ENCODE results near the gene G3BP1. TPM values are rescaled to one million over a fixed set of nuclear protein-coding genes. Genes with fewer than 3 reads are reported as not detected.

Gene G3BP1
- total and polyA plus RNA-seq, 2 experiments from 2014 or later = 134 to 189 TPM

DNA sequence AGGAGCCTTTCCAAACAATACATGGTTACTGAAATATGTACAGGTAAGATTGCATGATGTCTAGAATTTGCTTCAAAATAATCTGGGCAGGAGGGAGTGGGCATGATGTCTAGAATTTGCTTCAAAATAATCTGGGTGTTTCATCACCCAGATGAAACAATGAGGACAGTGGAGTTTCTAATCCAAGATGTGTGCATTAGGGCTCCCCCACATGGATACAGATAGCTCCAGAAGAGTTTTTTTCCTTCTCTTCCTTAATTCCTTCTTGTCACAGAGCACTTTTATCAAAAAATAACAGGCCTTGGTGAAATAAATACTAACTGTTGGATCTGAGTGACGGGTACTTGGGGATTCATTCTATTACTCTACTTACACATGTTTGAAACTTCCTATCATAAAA lies 28.2 kb upstream of the G3BP1 start:
- no peak overlapping the region for H2AFZ ChIP-seq
- no peak overlapping the region for H3K9ac ChIP-seq
- WGBS, 2 experiments (ENCODE audit: low coverage in 1 of 2, low lambda C conversion rate in 2 of 2, missing lambda C conversion rate in 2 of 2) = 98 to 100% methylated on average over 1 of the region's 1 CpG
- H3K4me2 ChIP-seq (ENCODE audit: unreplicated experiment) = no peak overlapping the region
- H3K9me2 ChIP-seq (ENCODE audit: insufficient read depth) = no peaks in the 10 kb centered on the region
- in situ Hi-C loops (cut with MboI) = loop anchor here (5.0 kb wide), 1 partner anchor 81 kb away; no protein-coding TSS in a partner anchor
- TF ChIP-seq EZH2 (IDR thresholded peaks at IDR 0.05; ENCODE audit: insufficient read depth, poor library complexity, severe bottlenecking) = no peak
- peak; percentile 38 for DNase-seq
- no peak overlapping the region for H3K4me3 ChIP-seq
- peaks cover 3% of the 10 kb centered on the region; the same call in 1 of the 2 replicates for H3K36me3 ChIP-seq (ENCODE audit: low read depth)
- no peaks in the 10 kb centered on the region for H3K27me3 ChIP-seq (replicated peaks; ENCODE audit: insufficient read depth)
- peak overlapping the region; percentile 83 for H3K27ac ChIP-seq
- peaks cover 76% of the 10 kb centered on the region for H3F3A ChIP-seq (ENCODE audit: insufficient read depth)
- no peaks in the 10 kb centered on the region for H4K20me1 ChIP-seq (ENCODE audit: insufficient read depth)
- peaks cover 27% of the 10 kb centered on the region for H3K79me2 ChIP-seq (ENCODE audit: insufficient read depth)
- H3K9me3 ChIP-seq (ENCODE audit: low read depth) = no peaks in the 10 kb centered on the region
- H3K4me1 ChIP-seq (ENCODE audit: insufficient read depth) = peaks cover 70% of the 10 kb centered on the region

GRCh38 chr5:151745071-151745705 lies 26.6 kb upstream of the G3BP1 start:
- in situ Hi-C loops (cut with MboI) = no loop called here
- Histone ChIP-seq H3K4me3 (no peak overlapping the region), H3K27me3 (replicated peaks; ENCODE audit: insufficient read depth) (no peaks in the 10 kb centered on the region), H3K9me3 (ENCODE audit: low read depth) (no peaks in the 10 kb centered on the region), H3K4me2 (ENCODE audit: unreplicated experiment) (peak overlapping the region; percentile 31), H3K9ac (peak overlapping the region; percentile 61), H3K79me2 (ENCODE audit: insufficient read depth) (peaks cover 44% of the 10 kb centered on the region), H2AFZ (no peak overlapping the region), H3K4me1 (ENCODE audit: insufficient read depth) (peaks cover 57% of the 10 kb centered on the region), H4K20me1 (ENCODE audit: insufficient read depth) (no peaks in the 10 kb centered on the region), H3K27ac (peak overlapping the region; percentile 83), H3F3A (ENCODE audit: insufficient read depth) (peaks cover 63% of the 10 kb centered on the region), H3K9me2 (ENCODE audit: insufficient read depth) (no peaks in the 10 kb centered on the region), H3K36me3 (ENCODE audit: low read depth) (peaks cover 3% of the 10 kb centered on the region; the same call in 1 of the 2 replicates)
- DNase-seq = peak; percentile 97
- 23 to 24% methylated on average over 7 of the region's 7 CpGs for WGBS, 2 experiments (ENCODE audit: low coverage in 1 of 2, low lambda C conversion rate in 2 of 2, missing lambda C conversion rate in 2 of 2)
- no peak for TF ChIP-seq EZH2 (IDR thresholded peaks at IDR 0.05; ENCODE audit: insufficient read depth, poor library complexity, severe bottlenecking)
- no peak for TF ChIP-seq EZH2phosphoT487 (IDR thresholded peaks at IDR 0.05; ENCODE audit: insufficient read depth, low read depth)

DNA sequence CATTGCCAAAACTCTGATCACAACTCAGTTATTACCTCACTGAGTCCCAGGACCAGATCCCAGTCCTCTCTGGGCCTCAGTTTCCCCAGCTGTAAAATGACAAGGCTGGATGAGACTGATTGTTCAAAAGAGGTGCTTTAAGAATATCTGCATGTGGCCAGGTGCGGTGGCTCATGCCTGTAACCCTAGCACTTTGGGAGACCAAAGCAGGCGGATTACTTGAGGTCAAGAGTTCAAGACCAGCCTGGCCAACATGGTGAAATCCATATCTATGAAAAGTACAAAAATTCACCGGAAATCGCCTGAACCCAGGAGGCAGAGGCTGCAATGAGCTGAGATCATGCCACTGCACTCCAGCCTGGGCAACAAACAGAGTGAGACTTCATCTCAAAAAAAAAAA lies 21.6 kb upstream of the G3BP1 start:
- TF ChIP-seq EZH2phosphoT487 (IDR thresholded peaks at IDR 0.05; ENCODE audit: insufficient read depth, low read depth) (no peak), EZH2 (IDR thresholded peaks at IDR 0.05; ENCODE audit: insufficient read depth, poor library complexity, severe bottlenecking) (no peak)

DNA sequence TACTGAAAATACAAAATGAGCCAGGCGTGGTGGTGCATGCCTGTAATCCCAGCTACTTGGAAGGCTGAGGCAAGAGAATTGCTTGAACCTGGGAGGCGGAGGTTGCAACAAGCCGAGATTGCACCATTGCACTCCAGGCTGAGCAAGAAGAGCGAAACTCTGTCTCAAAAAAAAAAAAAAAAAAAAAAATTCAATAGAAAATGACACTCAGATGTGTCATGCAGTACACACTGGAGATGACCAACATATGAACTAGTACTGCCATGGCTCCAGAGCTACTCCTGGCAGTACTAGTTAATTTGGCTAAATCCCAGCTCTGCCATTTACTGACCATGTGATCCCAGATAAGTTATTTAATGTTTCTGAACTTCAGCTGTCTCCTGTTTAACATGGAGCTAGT lies 20.7 kb upstream of the G3BP1 start:
- WGBS, 2 experiments (ENCODE audit: low coverage in 1 of 2, low lambda C conversion rate in 2 of 2, missing lambda C conversion rate in 2 of 2) = 62 to 73% methylated on average over 4 of the region's 4 CpGs
- DNase-seq = peak; percentile 80
- peaks cover 14% of the 10 kb centered on the region for H3K4me1 ChIP-seq (ENCODE audit: insufficient read depth)
- peak overlapping the region; percentile 44 for H3K27ac ChIP-seq
- no peaks in the 10 kb centered on the region for H3K27me3 ChIP-seq (replicated peaks; ENCODE audit: insufficient read depth)
- no peaks in the 10 kb centered on the region for H3K9me2 ChIP-seq (ENCODE audit: insufficient read depth)
- 0 out of 2 replicates have a peak overlapping the region, but pooled peaks have one; percentile 3 for H3K9ac ChIP-seq
- H3K79me2 ChIP-seq (ENCODE audit: insufficient read depth) = peaks cover 93% of the 10 kb centered on the region
- TF ChIP-seq EZH2phosphoT487 (IDR thresholded peaks at IDR 0.05; ENCODE audit: insufficient read depth, low read depth) = no peak
- no peak for TF ChIP-seq EZH2 (IDR thresholded peaks at IDR 0.05; ENCODE audit: insufficient read depth, poor library complexity, severe bottlenecking)
- no peak overlapping the region for H3K4me3 ChIP-seq
- H2AFZ ChIP-seq = no peak overlapping the region
- H3K9me3 ChIP-seq (ENCODE audit: low read depth) = no peaks in the 10 kb centered on the region
- in situ Hi-C loops (cut with MboI) = no loop called here
- H3F3A ChIP-seq (ENCODE audit: insufficient read depth) = peaks cover 16% of the 10 kb centered on the region
- no peaks in the 10 kb centered on the region for H3K36me3 ChIP-seq (ENCODE audit: low read depth)
- H4K20me1 ChIP-seq (ENCODE audit: insufficient read depth) = no peaks in the 10 kb centered on the region
- H3K4me2 ChIP-seq (ENCODE audit: unreplicated experiment) = peak overlapping the region; percentile 11

More for the DNA sequence above, 21.6 kb upstream of the G3BP1 start:
- no peaks in the 10 kb centered on the region for H3K27me3 ChIP-seq (replicated peaks; ENCODE audit: insufficient read depth)
- H3K4me2 ChIP-seq (ENCODE audit: unreplicated experiment) = no peak overlapping the region
- no peaks in the 10 kb centered on the region for H4K20me1 ChIP-seq (ENCODE audit: insufficient read depth)
- no peak overlapping the region for H3K9ac ChIP-seq
- no peaks in the 10 kb centered on the region for H3K9me3 ChIP-seq (ENCODE audit: low read depth)
- no peaks in the 10 kb centered on the region for H3K9me2 ChIP-seq (ENCODE audit: insufficient read depth)
- in situ Hi-C loops (cut with MboI) = no loop called here
- WGBS, 2 experiments (ENCODE audit: low coverage in 1 of 2, low lambda C conversion rate in 2 of 2, missing lambda C conversion rate in 2 of 2) = 67 to 72% methylated on average over 4 of the region's 4 CpGs
- H3K27ac ChIP-seq = peak overlapping the region; percentile 44; the same call in 1 of the 2 replicates
- H3F3A ChIP-seq (ENCODE audit: insufficient read depth) = peaks cover 24% of the 10 kb centered on the region
- H3K4me3 ChIP-seq = no peak overlapping the region
- DNase-seq = no peak
- peaks cover 24% of the 10 kb centered on the region for H3K4me1 ChIP-seq (ENCODE audit: insufficient read depth)
- peaks cover 3% of the 10 kb centered on the region; the same call in 1 of the 2 replicates for H3K36me3 ChIP-seq (ENCODE audit: low read depth)
- H3K79me2 ChIP-seq (ENCODE audit: insufficient read depth) = peaks cover 83% of the 10 kb centered on the region
- H2AFZ ChIP-seq = no peak overlapping the region

All from GM23248 (cell line).